ENCODE measurements around the gene PRSS27. TPM values are rescaled to one million over a fixed set of nuclear protein-coding genes. Genes with fewer than 3 reads are reported as not detected.

PRSS27 gene
- total and polyA plus RNA-seq, 12 donors: 0.33 to 2.7 (median 1.4) TPM; not detected in 2

DNA sequence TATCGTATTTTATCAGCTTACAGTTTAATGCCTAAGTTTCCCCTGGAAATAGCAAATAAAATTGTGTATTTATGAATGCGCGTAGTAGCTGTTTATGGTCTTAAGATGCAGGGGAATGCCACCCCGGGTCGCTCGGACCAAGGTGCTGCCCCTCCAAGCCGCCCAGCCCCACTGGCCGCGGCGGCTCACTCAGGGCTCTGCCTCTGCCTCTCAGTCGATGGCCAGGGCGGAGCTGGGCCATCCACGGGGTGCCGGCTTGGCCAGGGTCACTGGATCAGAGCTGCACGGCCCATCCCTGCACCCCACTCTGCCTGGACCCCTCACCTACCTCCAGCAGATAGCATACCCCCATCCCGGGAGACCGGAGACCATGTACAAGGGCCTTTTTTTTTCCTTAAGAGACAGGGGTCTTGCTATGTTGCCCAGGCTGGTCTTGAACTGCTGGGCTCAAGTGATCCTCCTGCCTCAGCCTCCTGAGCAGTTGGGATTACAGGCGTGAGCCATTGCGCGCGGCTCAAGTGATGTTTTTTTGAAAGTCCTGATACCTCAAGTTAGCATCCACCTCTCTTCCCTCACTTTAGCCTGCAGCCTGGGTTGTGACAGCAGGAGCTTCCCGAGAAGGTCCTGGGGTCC lies 11.0 kb downstream of the PRSS27 start:
- WGBS, 4 donors: 90 to 95% (median 94%) methylated on average over 16 to 22 of the region's 22 CpGs
- Histone ChIP-seq H3K27me3 (no peaks in the 10 kb centered on the region), H3K4me1 (replicated peaks in 1 of 2) (no peaks in the 10 kb centered on the region), H3K9me3 (replicated peaks in 1 of 3) (no peaks in the 10 kb centered on the region), H3K4me3 (no peak overlapping the region), H3K36me3 (replicated peaks in 1 of 2) (peaks cover 0 to 33% of the 10 kb centered on the region in 2 donors), H3K27ac (no peak overlapping the region)
- intact Hi-C loops (cut with DNase I): no loop called here
- no peak for TF ChIP-seq CTCF (IDR thresholded peaks at IDR 0.05)
- TF ChIP-seq POLR2A (IDR thresholded peaks at IDR 0.05): no peak
- no peak for DNase-seq

- no peak overlapping the region for H3K4me3 ChIP-seq
- intact Hi-C loops (cut with DNase I): no loop called here
- no peaks in the 10 kb centered on the region for H3K9me3 ChIP-seq (replicated peaks in 1 of 3)
- 94 to 97% (median 96%) methylated on average over 12 to 14 of the region's 14 CpGs for WGBS, 4 donors
- no peak for TF ChIP-seq POLR2A (IDR thresholded peaks at IDR 0.05)
- no peak for TF ChIP-seq CTCF (IDR thresholded peaks at IDR 0.05)
- no peak for DNase-seq
- peaks cover 0 to 40% of the 10 kb centered on the region in 2 donors for H3K36me3 ChIP-seq (replicated peaks in 1 of 2)
- no peaks in the 10 kb centered on the region for H3K27me3 ChIP-seq
- no peaks in the 10 kb centered on the region for H3K4me1 ChIP-seq (replicated peaks in 1 of 2)
- H3K27ac ChIP-seq: no peak overlapping the region
Measured at GRCh38 chr16:2708290-2708639, 11.8 kb downstream of the PRSS27 start.

- no peaks in the 10 kb centered on the region for H3K9me3 ChIP-seq (replicated peaks in 1 of 3)
- TF ChIP-seq POLR2A (IDR thresholded peaks at IDR 0.05) (no peak), CTCF (IDR thresholded peaks at IDR 0.05) (no peak)
- WGBS, 4 donors: 91 to 94% (median 93%) methylated on average over 49 to 51 of the region's 51 CpGs
- no peak overlapping the region for H3K27ac ChIP-seq
- no peak for DNase-seq
- no peaks in the 10 kb centered on the region for H3K4me1 ChIP-seq (replicated peaks in 1 of 2)
- peaks cover 0 to 47% of the 10 kb centered on the region in 2 donors for H3K36me3 ChIP-seq (replicated peaks in 1 of 2)
- no peaks in the 10 kb centered on the region for H3K27me3 ChIP-seq
- intact Hi-C loops (cut with DNase I): no loop called here
- H3K4me3 ChIP-seq: no peak overlapping the region
Measured at GRCh38 chr16:2707368-2708289, 12.4 kb downstream of the PRSS27 start.

DNA sequence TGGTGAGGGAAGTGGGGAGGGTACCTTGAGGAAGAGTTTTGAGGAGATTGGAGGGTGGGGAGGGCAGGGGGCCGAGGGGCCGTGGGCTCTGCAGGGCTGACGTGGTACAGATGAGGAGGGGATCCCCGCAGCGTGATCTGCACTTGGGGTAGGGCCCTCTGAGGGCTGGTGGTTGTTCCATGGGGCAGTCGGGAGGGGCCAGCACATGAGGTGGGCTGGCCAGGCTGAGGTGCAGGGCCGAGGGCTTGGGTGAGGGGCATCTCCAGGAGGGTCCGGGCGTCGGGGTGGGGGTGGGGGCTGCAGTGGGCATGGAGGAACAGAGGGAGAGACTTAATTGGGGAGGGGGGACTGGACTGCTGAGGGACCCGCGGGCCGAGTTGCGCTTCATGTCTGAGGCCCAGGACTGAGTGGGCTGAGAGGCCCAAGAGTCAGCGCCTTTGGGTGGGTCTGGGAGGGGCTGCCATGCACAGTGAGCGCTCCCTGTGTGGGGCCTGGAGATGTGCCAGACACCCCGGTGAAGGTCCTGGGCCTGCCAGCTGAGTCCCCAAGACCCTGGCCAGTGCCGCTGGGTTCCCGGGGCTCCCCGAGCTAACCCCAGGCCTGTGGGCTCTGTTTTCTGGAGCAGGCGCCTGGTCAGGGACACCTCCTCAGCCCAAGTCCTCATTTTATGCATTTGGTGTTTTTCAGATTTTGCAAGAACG lies 13.3 kb downstream of the PRSS27 start:
- no peak for DNase-seq
- no peaks in the 10 kb centered on the region for H3K9me3 ChIP-seq (replicated peaks in 1 of 3)
- H3K27ac ChIP-seq: no peak overlapping the region
- no peak overlapping the region for H3K4me3 ChIP-seq
- no peaks in the 10 kb centered on the region for H3K27me3 ChIP-seq
- WGBS, 4 donors: 92 to 96% (median 95%) methylated on average over 11 to 22 of the region's 22 CpGs
- peaks cover 0 to 55% of the 10 kb centered on the region in 2 donors for H3K36me3 ChIP-seq (replicated peaks in 1 of 2)
- H3K4me1 ChIP-seq (replicated peaks in 1 of 2): no peaks in the 10 kb centered on the region
- intact Hi-C loops (cut with DNase I): no loop called here
- TF ChIP-seq POLR2A (IDR thresholded peaks at IDR 0.05) (no peak), CTCF (IDR thresholded peaks at IDR 0.05) (no peak)
